Peyer's patch (tissue), 4 donors: ENCODE data around the gene SFRP5. TPM values are rescaled to one million over a fixed set of nuclear protein-coding genes. Genes with fewer than 3 reads are reported as not detected.

Source experiments
- DNase-seq, 3 donors: peaks; one replicate each; pipeline ENCODE4 v3.0.0-alpha.2; 2017 to 2019
- H3K27ac ChIP-seq, 4 donors: fragments of 200-600 bp; sonication (generic); one replicate each; pipeline ENCODE4 v1.5.1; 2016 to 2019
- H3K27me3 ChIP-seq, 2 donors: fragments of 200-600 bp; sonication (generic); one replicate each; pipeline ENCODE4 v1.5.1; 2019
- H3K36me3 ChIP-seq, 3 donors: fragments of 200-600 bp; sonication (generic); one replicate each; pipeline ENCODE4 v1.5.1; 2016 to 2019
- H3K4me1 ChIP-seq, 4 donors: fragments of 200-600 bp; sonication (generic); one replicate each; pipeline ENCODE4 v1.5.1; 2016 to 2019
- H3K4me3 ChIP-seq, 4 donors: fragments of 200-600 bp; sonication (generic); 1 replicate in 3 of 4; 2 replicates in 1 of 4; pipeline ENCODE4 v1.5.1; 2016 to 2019; ENCODE audit warnings: mild to moderate bottlenecking in 1 of 4
- H3K9me3 ChIP-seq, 4 donors: fragments of 200-600 bp; sonication (generic); one replicate each; pipeline ENCODE4 v1.5.1; 2016 to 2019; ENCODE audit warnings: mild to moderate bottlenecking in 1 of 4
- POLR2A ChIP-seq, 2 donors: fragments of 450-650 bp; IDR thresholded peaks; one replicate each; pipeline ENCODE4 v1.5.1; 2017; ENCODE audit warnings: antibody characterized with exemption in 2 of 2, mild to moderate bottlenecking in 2 of 2, moderate library complexity in 2 of 2
- total RNA-seq, 4 donors: library from RNA; depleted of rRNA; stranded (reverse); fragments of >200 nt; gene quantifications; one replicate each; pipeline ENCODE4 v1.1.0, GENCODE V29; 2016
- TF ChIP-seq, protein P1 (sequence below), 6 experiments: fragments of 450-650 bp in 4 of 6; fragments of 200-600 bp in 2 of 6; sonication (generic) in 1 of 6; IDR thresholded peaks; one replicate each; pipeline ENCODE4 v1.5.1; 2017 to 2019; ENCODE audit warnings: antibody characterized with exemption in 6 of 6, mild to moderate bottlenecking in 3 of 6, moderate library complexity in 1 of 6

SFRP5 gene
- total RNA-seq, 4 donors from 2014 or later: 18.0 to 67.3 (median 48.9) TPM; not detected in 1

DNA sequence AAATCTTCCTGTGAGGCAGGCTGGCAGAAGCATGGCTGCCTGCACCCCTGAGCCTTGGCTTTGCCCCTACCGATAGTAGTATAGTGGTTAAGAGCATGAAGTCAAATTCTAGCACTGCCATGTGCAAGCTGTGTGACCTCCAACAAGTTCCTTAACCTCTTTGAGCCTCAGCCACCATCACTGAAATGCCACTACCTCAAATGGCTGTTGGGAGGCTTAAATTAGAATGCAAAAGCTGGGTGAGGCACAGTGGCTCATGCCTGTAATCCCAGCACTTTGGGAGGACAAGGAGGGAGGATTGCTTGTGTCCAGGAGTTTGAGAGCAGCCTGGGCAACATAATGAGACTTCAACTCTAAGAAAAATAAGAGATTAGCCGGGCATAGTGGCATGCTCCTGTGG lies 8.4 kb downstream of the SFRP5 start:
- DNase-seq: peak in 1 of 3 donors; percentile 1
- Histone ChIP-seq H3K4me1 (no peaks in the 10 kb centered on the region), H3K36me3 (peaks cover 0 to 32% (median 0%) of the 10 kb centered on the region in 3 donors), H3K4me3 (no peak overlapping the region), H3K27me3 (no peaks in the 10 kb centered on the region), H3K9me3 (no peaks in the 10 kb centered on the region), H3K27ac (no peak overlapping the region)
- no peak for TF ChIP-seq POLR2A (IDR thresholded peaks at IDR 0.05)
- TF ChIP-seq, protein P1, sequence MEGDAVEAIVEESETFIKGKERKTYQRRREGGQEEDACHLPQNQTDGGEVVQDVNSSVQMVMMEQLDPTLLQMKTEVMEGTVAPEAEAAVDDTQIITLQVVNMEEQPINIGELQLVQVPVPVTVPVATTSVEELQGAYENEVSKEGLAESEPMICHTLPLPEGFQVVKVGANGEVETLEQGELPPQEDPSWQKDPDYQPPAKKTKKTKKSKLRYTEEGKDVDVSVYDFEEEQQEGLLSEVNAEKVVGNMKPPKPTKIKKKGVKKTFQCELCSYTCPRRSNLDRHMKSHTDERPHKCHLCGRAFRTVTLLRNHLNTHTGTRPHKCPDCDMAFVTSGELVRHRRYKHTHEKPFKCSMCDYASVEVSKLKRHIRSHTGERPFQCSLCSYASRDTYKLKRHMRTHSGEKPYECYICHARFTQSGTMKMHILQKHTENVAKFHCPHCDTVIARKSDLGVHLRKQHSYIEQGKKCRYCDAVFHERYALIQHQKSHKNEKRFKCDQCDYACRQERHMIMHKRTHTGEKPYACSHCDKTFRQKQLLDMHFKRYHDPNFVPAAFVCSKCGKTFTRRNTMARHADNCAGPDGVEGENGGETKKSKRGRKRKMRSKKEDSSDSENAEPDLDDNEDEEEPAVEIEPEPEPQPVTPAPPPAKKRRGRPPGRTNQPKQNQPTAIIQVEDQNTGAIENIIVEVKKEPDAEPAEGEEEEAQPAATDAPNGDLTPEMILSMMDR (IDR thresholded peaks at IDR 0.05): no peak

DNA sequence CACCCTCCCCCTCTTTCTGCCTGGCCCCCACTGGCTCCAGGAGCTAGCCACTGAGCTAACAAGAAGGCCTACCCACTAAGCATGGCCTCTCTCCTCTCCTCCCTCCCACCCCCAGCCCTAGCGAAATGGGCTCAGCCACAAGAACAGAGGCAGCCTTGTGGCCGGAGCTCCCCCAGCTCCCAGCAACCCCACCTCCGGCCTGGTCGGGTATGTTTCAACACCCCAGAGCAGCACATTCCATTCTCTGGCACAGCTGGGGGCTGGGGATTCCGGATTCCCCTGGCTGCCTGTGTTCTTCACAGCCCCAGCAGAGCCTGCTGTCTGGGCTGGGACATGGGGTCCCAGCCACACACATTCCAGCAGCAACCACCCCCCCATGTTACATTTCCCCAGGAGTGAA lies 9.0 kb downstream of the SFRP5 start:
- peak in 1 of 3 donors; percentile 31 for DNase-seq
- H3K27me3 ChIP-seq: no peaks in the 10 kb centered on the region
- TF ChIP-seq POLR2A (IDR thresholded peaks at IDR 0.05): no peak
- TF ChIP-seq, protein P1 (IDR thresholded peaks at IDR 0.05): no peak
- H3K36me3 ChIP-seq: peaks cover 0 to 36% (median 0%) of the 10 kb centered on the region in 3 donors
- H3K9me3 ChIP-seq: no peaks in the 10 kb centered on the region
- H3K4me1 ChIP-seq: no peaks in the 10 kb centered on the region
- no peak overlapping the region for H3K4me3 ChIP-seq
- H3K27ac ChIP-seq: no peak overlapping the region

DNA sequence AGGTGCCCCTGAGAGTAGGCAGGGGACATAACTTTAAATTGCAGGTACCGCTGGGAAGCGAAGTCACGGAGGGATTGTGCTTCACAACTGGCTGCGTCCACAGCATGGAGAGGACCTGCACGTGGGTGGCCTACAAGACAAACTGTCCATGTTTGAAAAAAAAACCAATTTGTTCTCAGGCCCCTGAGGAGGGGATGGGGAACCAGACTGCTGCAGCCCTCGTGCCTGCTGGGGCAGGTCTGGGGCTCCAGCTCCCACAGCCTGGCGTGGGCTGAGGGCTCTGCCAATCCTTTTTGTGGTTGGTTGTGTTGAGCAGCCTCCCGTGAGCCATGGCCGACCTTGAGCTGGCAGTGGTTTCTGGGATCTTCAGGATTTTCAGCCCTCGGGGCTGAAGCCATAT lies 9.7 kb downstream of the SFRP5 start:
- Histone ChIP-seq H3K9me3 (no peaks in the 10 kb centered on the region), H3K36me3 (peaks cover 0 to 44% (median 0%) of the 10 kb centered on the region in 3 donors), H3K4me1 (no peaks in the 10 kb centered on the region), H3K4me3 (no peak overlapping the region), H3K27ac (no peak overlapping the region), H3K27me3 (no peaks in the 10 kb centered on the region)
- DNase-seq: peak in 1 of 3 donors; percentile 38
- TF ChIP-seq, protein P1 (IDR thresholded peaks at IDR 0.05): no peak
- no peak for TF ChIP-seq POLR2A (IDR thresholded peaks at IDR 0.05)

DNA sequence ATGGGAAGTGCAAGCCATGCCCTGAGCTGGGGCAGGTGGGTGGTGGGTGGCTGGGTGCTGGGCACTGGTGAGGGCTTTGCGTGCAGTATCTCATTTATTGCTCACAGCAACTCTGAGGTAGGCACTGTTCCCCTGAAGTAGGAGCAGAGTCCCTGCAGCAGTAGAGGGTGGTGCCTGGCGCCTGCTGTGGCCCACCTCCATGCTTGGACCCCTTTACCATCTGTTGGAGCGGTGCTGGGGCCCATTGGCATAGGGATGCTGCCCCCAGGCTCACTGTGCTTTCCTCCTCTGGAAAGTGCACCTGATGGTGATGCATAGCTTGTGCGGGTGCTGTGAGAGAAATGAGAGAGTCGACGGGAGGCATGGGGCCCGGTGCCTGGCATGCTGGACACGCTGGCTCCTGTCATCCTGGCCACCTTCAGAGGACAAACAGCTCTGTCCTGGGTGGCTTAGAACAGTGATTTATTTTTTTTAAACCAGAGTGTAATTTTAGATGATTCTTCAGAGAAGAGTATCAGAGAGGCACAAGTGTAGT lies 10.4 kb downstream of the SFRP5 start:
- no peak for TF ChIP-seq POLR2A (IDR thresholded peaks at IDR 0.05)
- TF ChIP-seq, protein P1 (IDR thresholded peaks at IDR 0.05): no peak
- no peaks in the 10 kb centered on the region for H3K9me3 ChIP-seq
- H3K27me3 ChIP-seq: no peaks in the 10 kb centered on the region
- no peak overlapping the region for H3K27ac ChIP-seq
- DNase-seq: peak in 1 of 3 donors; percentile 25
- no peak overlapping the region for H3K4me3 ChIP-seq
- H3K4me1 ChIP-seq: no peaks in the 10 kb centered on the region
- peaks cover 0 to 50% (median 0%) of the 10 kb centered on the region in 3 donors for H3K36me3 ChIP-seq

DNA sequence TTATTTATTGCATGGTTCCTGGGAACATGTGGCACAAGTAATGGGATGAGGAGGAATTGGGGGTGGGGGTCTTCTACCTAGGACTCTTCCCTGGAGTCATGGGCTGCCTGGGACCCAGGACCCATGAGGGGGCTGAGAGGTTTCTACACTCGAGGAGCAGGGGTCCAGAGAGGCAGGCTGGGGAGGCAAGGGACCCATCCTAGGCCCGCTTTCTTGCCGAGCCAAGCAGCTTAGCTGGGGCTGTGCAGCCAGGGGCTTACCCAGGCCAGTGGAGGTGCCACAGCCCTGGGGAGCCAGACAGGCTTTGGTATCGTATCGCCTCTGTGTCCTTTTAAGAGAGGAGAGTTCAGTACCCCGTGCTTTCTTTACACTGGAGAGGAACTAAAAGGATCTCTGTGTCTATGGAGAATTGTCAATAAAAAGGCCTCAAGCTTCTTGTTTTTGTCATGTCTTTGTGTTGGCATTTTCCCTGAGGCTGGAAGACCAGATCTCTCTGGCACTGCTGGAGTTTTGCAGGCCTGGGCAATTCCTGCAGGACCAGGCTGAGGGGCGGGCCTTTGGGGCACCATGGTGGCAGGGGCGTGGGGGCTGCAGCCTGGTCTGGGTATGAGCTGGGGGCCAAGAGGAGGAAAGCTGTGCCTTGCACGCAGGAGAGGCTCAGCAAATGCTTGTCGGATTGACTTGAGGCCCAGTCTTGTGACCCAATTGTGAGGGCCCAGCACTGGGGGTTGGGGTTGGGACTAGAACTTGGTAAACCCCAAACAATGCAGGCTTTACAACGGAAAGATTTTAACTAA lies 11.1 kb downstream of the SFRP5 start:
- no peak overlapping the region for H3K27ac ChIP-seq
- H3K27me3 ChIP-seq: no peaks in the 10 kb centered on the region
- H3K36me3 ChIP-seq: peaks cover 0 to 58% (median 0%) of the 10 kb centered on the region in 3 donors
- H3K4me1 ChIP-seq: no peaks in the 10 kb centered on the region
- peak in 1 of 3 donors; percentile 28 for DNase-seq
- H3K9me3 ChIP-seq: no peaks in the 10 kb centered on the region
- no peak overlapping the region for H3K4me3 ChIP-seq
- TF ChIP-seq POLR2A (IDR thresholded peaks at IDR 0.05): no peak
- TF ChIP-seq, protein P1 (IDR thresholded peaks at IDR 0.05): no peak
